Left colon (tissue), 2 donors: ENCODE data around the gene PPP2R5C. TPM values are rescaled to one million over a fixed set of nuclear protein-coding genes. Genes with fewer than 3 reads are reported as not detected.

Experiments used
- ATAC-seq: fragments of 200-7000 bp; cut with Tn5 transposase; one replicate; pipeline ENCODE4 v1.9.1; 2020; ENCODE audit warnings: mild to moderate bottlenecking, moderate library complexity
- DNase-seq, 2 donors: peaks; one replicate each; pipeline ENCODE4 v3.0.0-alpha.2; 2020
- intact Hi-C, 2 donors: fragments of 100-400 bp; cut with DNase I in 1 of 2; cut with micrococcal nuclease in 1 of 2; formaldehyde crosslinking; loops; one replicate each; pipeline versions ENCODE4 v1.11.2 to v1.14.0; 2022; cut with DNase I, micrococcal nuclease
- total RNA-seq, 2 donors: library from RNA; stranded (reverse); fragmentation: NEBNext Ultra II Directional; extraction: Animal tissue kit (Norgen Biotek cat#: 25700); gene quantifications; one replicate each; pipeline ENCODE4 v1.2.1, GENCODE V29; 2021
- donor health status: DM: no; HTN: no; CAD: no.
- donor health status: DM: yes; HTN: yes; CAD: no.

PPP2R5C gene
- total RNA-seq, 2 donors from 2014 or later, result 139 to 144 TPM

GRCh38 chr14:101870273-101870939 lies 108.9 kb downstream of the PPP2R5C start:
- DNase-seq (no peak), ATAC-seq (no peak)
- intact Hi-C loops, result loop anchor here in 1 of 2 donors (10.0 kb wide), 1 partner anchor 106 kb away; the partner anchor contains the start of gene PPP2R5C

GRCh38 chr14:101872346-101872745 lies 110.8 kb downstream of the PPP2R5C start:
- DNase-seq, result no peak
- intact Hi-C loops, result loop anchor here in 1 of 2 donors (10.0 kb wide), 1 partner anchor 108 kb away; the partner anchor contains the start of gene PPP2R5C
- ATAC-seq, result no peak

- intact Hi-C loops, result loop anchor here in 1 of 2 donors (10.0 kb wide), 1 partner anchor 108 kb away; the partner anchor contains the start of gene PPP2R5C
- no peak for DNase-seq
- no peak for ATAC-seq
Measured at GRCh38 chr14:101873076-101873825, 111.7 kb downstream of the PPP2R5C start.

DNA sequence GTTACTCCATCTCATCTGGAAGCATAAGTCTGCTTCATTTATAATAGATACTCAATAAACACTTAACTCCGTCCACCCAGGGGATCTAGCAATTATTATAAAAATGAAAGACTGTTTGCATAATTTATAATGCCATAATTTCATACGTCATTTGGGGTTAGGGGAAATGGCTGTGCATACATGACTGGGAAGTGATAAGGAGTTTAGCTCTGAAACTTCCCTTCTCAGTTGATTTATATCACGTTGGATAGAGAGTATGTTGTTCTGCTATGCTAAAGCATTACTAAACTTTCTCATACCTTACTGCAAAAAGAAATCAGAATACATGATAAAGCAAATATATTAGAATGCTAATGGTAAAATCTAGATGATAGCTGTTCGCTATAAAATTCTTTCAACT lies 112.5 kb downstream of the PPP2R5C start:
- ATAC-seq (no peak), DNase-seq (no peak)
- intact Hi-C loops, result loop anchor here in 1 of 2 donors (10.0 kb wide), 1 partner anchor 109 kb away; the partner anchor contains the start of gene PPP2R5C

DNA sequence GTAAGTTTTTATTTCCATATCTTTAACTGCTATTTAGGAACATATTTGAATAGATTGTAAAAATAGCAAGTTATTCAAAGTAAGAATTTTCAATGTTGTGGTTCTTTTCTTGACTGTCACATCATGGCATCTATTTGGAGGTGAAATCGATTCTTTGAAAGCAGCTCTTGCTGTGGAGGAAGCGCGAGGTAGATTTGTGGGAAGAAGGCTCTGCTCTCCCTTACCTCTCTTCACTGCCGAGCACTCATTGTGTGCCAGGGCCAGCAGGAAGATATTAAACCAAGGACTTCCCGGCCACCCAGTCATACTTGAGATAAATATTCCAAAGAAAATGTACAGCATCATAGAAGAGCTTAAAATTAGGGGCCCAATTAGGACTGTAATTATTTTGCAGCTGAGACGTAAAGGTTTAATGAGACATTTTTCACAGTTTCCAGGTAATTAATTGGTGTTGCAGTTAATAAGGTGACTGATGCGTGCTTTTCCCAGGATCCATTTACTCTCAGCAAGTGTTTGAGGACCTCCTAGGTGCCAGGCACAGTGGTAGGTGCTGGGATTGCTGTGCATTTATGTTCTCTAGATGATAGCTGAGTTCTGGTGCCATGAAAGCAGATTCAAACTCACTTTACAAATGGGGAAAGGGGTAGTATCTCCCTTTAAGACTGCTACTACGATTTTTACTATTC lies 113.7 kb downstream of the PPP2R5C start:
- ATAC-seq (no peak), DNase-seq (no peak)
- intact Hi-C loops, result loop anchor here in 1 of 2 donors (10.0 kb wide), 1 partner anchor 110 kb away; the partner anchor contains the start of gene PPP2R5C

DNA sequence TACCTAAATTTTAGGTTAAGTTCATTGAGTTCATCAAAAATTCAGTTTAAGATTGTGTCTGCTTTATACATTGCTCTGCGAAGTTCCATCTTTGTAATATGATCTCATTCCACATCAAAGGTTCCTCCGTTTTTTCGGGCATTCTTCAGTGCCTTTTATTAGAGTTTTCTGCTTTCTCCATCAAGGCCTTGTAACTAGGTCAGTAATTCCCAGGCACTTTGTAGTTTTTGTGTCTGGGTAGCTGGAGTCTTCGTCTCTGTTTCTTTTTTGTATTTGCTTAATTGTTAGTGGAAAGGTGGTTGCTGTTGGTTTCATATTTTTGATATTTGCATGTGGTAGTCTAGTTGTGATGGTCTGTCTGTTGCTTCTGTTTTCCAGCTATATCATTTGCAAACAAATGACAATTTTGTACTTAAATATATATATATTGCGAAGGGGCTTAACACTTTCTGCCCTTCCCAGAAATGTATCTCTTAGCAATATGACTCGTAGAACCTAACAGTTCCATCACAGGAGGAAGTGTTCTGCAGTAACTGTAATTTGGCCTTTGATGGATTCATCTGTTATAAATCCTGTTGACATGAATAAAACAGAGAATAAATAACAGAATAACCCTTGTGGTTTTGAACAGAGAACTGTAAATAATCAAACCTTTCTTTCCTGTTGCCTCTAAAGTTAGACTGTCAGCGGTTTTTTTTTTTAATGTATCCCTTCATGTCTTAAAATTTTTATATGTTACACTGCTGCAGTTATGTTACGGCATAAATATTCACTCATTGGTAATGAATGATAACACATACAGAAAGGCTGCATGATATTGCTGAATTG lies 114.4 kb downstream of the PPP2R5C start:
- intact Hi-C loops, result loop anchor here in 1 of 2 donors (10.0 kb wide), 1 partner anchor 111 kb away; the partner anchor contains the start of gene PPP2R5C
- DNase-seq, result no peak
- ATAC-seq, result peak; percentile 24

GRCh38 chr14:101876555-101876938 lies 115.0 kb downstream of the PPP2R5C start:
- DNase-seq (peak; percentile 80 to 90), ATAC-seq (peak; percentile 86)
- intact Hi-C loops, result loop anchor here in 1 of 2 donors (10.0 kb wide), 1 partner anchor 112 kb away; the partner anchor contains the start of gene PPP2R5C

DNA sequence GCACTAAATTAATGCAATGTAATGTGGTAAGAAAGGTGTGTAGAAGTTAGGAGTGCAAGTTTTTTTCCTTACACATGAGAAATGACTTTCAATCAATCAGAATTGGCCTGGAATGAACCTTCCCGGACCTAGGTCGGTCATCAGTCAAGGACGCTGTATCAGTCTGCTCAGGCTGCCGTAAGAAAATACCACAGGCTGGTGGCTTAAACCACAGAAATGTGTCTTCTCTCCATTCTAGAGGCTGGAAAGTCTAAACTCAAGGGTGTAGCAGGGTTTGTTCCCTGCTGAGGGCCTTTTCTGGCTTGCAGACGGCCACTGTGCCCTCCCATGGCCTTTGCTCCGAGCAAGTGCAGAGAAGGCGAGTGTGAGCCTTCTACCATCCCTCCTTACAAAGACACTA lies 116.3 kb downstream of the PPP2R5C start:
- intact Hi-C loops, result loop anchor here in 1 of 2 donors (10.0 kb wide), 1 partner anchor 113 kb away; the partner anchor contains the start of gene PPP2R5C
- ATAC-seq (no peak), DNase-seq (no peak)

- DNase-seq (no peak), ATAC-seq (peak; percentile 11)
- intact Hi-C loops, result loop anchor here in 1 of 2 donors (10.0 kb wide), 1 partner anchor 114 kb away; the partner anchor contains the start of gene PPP2R5C
Measured at GRCh38 chr14:101878211-101878821, 116.8 kb downstream of the PPP2R5C start.

DNA sequence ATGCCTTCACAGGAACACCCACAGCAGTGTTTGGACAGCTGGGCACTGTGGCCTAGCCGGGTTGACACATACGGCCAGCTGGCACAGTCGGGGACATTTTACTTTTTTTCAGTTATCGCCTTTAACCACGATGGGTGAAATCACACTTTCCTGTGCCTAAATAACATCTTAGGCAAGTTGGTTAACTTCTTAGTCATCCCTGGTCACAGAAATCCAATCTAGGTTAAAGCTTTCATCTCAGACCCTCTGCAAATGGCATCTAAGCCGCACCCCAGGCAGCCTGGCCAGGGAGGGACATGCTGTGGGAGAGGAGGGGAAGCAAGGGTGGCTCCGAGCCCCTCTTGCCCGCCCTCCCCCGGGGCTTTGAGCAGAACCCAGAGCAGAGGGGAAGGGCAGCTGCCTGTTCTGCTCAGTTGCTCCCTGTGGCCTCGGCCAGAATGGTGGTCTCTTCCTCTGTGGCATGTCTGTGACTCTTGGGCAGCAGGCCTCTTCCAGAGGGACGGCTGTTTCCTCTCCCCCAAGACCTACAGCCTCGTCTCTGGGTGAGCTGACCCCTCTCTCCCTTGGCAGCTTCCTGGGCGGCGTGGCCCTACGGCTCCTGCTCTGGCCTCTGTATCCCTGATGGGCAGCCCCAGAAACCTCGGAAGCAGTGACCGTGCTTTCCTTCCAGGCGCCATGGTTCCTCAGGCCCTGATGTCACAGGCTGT lies 117.5 kb downstream of the PPP2R5C start:
- intact Hi-C loops, result loop anchor here in 1 of 2 donors (10.0 kb wide), 1 partner anchor 114 kb away; the partner anchor contains the start of gene PPP2R5C
- DNase-seq, result no peak
- peak; percentile 35 for ATAC-seq

- DNase-seq, result no peak
- intact Hi-C loops, result loop anchor here in 1 of 2 donors (10.0 kb wide), 1 partner anchor 115 kb away; the partner anchor contains the start of gene PPP2R5C
- ATAC-seq, result no peak
Measured at GRCh38 chr14:101879529-101880336, 118.2 kb downstream of the PPP2R5C start.

- no peak for DNase-seq
- intact Hi-C loops, result no loop called here
- no peak for ATAC-seq
Measured at GRCh38 chr14:101881426-101881825, 119.9 kb downstream of the PPP2R5C start.

GRCh38 chr14:101882141-101882935 lies 120.8 kb downstream of the PPP2R5C start:
- ATAC-seq, result no peak
- intact Hi-C loops, result no loop called here
- DNase-seq, result no peak

- ATAC-seq, result peak; percentile 43
- intact Hi-C loops, result no loop called here
- DNase-seq, result no peak
Measured at GRCh38 chr14:101884089-101884933, 122.8 kb downstream of the PPP2R5C start.
